Keratinocyte (primary cell): ENCODE results near the gene MIOX. TPM values are rescaled to one million over a fixed set of nuclear protein-coding genes. Genes with fewer than 3 reads are reported as not detected.

Experiments used
- DNase-seq: peaks from one replicate; pipeline ENCODE4 v3.0.0-alpha.2; 2011; ENCODE audit warnings: low read depth, missing footprints, low spot score
- FAIRE-seq: peaks from 2 replicates; lab custom pipeline; 2011; peaks lifted over from hg19 to GRCh38; lab: Jason Lieb, UNC
- H2AFZ ChIP-seq: 2 replicates; pipeline ENCODE4 v1.6.0; 2012; ENCODE audit warnings: low read length, control low read depth, inconsistent platforms; ENCODE audit not compliant: control insufficient read depth
- H3K27ac ChIP-seq: 2 replicates; pipeline ENCODE4 v1.5.1; 2011; ENCODE audit warnings: low read length; ENCODE audit not compliant: control insufficient read depth, insufficient read depth
- H3K27me3 ChIP-seq: 3 replicates; pipeline ENCODE4 v1.6.0; 2011; ENCODE audit warnings: low read length; ENCODE audit not compliant: control insufficient read depth, insufficient read depth; ENCODE audit errors: extremely low read depth
- H3K36me3 ChIP-seq, 2 experiments: 2 replicates in 1 of 2; 3 replicates in 1 of 2; pipeline ENCODE4 v1.5.1; 2011; ENCODE audit warnings: low read length in 2 of 2, mild to moderate bottlenecking in 1 of 2; ENCODE audit not compliant: control insufficient read depth in 2 of 2, insufficient read depth in 2 of 2; ENCODE audit errors: extremely low read depth in 1 of 2
- H3K4me1 ChIP-seq: 3 replicates; pipeline ENCODE4 v1.5.1; 2011; ENCODE audit warnings: low read length; ENCODE audit not compliant: control insufficient read depth, insufficient read depth; ENCODE audit errors: extremely low read depth
- H3K4me2 ChIP-seq: 3 replicates; pipeline ENCODE4 v1.6.0; 2011; ENCODE audit warnings: low read depth, low read length; ENCODE audit not compliant: control insufficient read depth, insufficient read depth; ENCODE audit errors: extremely low read depth
- H3K4me3 ChIP-seq, 3 experiments: fragments of 200-600 bp in 1 of 3; sonication (generic) in 1 of 3; 2 replicates in 2 of 3; 3 replicates in 1 of 3; pipeline ENCODE4 v1.5.1; 2011 to 2016; ENCODE audit warnings: low read length in 3 of 3, mild to moderate bottlenecking in 3 of 3, control low read depth in 2 of 3, inconsistent platforms in 1 of 3, low read depth in 1 of 3, mixed read lengths in 1 of 3, mixed run types in 1 of 3, moderate library complexity in 1 of 3; ENCODE audit not compliant: control insufficient read depth in 2 of 3, insufficient read depth in 2 of 3; ENCODE audit errors: extremely low read depth in 1 of 3
- H3K79me2 ChIP-seq: 2 replicates; pipeline ENCODE4 v1.6.0; 2012; ENCODE audit warnings: low read length; ENCODE audit not compliant: control insufficient read depth, insufficient read depth
- H3K9ac ChIP-seq: 3 replicates; pipeline ENCODE4 v1.6.0; 2011; ENCODE audit warnings: low read length; ENCODE audit not compliant: control insufficient read depth, insufficient read depth; ENCODE audit errors: extremely low read depth
- H3K9me1 ChIP-seq: 3 replicates; pipeline ENCODE4 v1.6.0; 2011; ENCODE audit warnings: low read length; ENCODE audit not compliant: control insufficient read depth, insufficient read depth; ENCODE audit errors: extremely low read depth
- H3K9me3 ChIP-seq: 2 replicates; pipeline ENCODE4 v1.5.1; 2012; ENCODE audit warnings: low read depth, low read length; ENCODE audit not compliant: control insufficient read depth
- H4K20me1 ChIP-seq: 3 replicates; pipeline ENCODE4 v1.6.0; 2011; ENCODE audit warnings: low read length; ENCODE audit not compliant: control insufficient read depth, insufficient read depth; ENCODE audit errors: extremely low read depth
- CTCF ChIP-seq, 3 experiments: IDR thresholded peaks in 1 of 3; conservative IDR thresholded peaks in 1 of 3; optimal IDR thresholded peaks in 1 of 3; 2 replicates in 2 of 3; 3 replicates in 1 of 3; pipeline versions ENCODE3 to v1.5.1; 2011; ENCODE audit warnings: low read length in 3 of 3, mild to moderate bottlenecking in 3 of 3, moderate library complexity in 2 of 3, control low read depth in 1 of 3, inconsistent platforms in 1 of 3; ENCODE audit not compliant: insufficient read depth in 2 of 3; ENCODE audit errors: extremely low read depth in 1 of 3
- EZH2 ChIP-seq: IDR thresholded peaks from one replicate; pipeline ENCODE4 v1.6.1; 2012; ENCODE audit warnings: inconsistent platforms, mild to moderate bottlenecking, low read length, moderate library complexity
- dilution Hi-C: fragments of 300-500 bp; cut with MboI; formaldehyde crosslinking; loops from one replicate; pipeline ENCODE4 v1.7.0; 2020; ENCODE audit warnings: low sequenced_read_pairs; ENCODE audit not compliant: extremely low pct_ligation_motif_present
- polyA plus RNA-seq, 5 experiments: library from polyadenylated mRNA; depleted of rRNA in 3 of 5; stranded (reverse) in 3 of 5; stranded (forward) in 1 of 5; unstranded in 1 of 5; fragments of >200 nt; gene quantifications; 1 replicate in 1 of 5; 2 replicates in 3 of 5; 3 replicates in 1 of 5; pipeline versions ENCODE4 v1.2.1 to v1.2.3, GENCODE V29; 2011 to 2012; ENCODE audit warnings: missing spikeins in 2 of 5, low read depth in 1 of 5, low replicate concordance in 1 of 5

The MIOX gene
- polyA plus RNA-seq, 1 donor (not counting 4 experiments of a cell fraction or from before 2014, with no cell fraction given) = not detected

GRCh38 chr22:50438305-50439275, 48.1 kb upstream of the MIOX start:
- Histone ChIP-seq H3K36me3 (peaks cover 4 to 31% of the 10 kb centered on the region in 2 experiments), H3K4me1 (peaks cover 9% of the 10 kb centered on the region), H3K79me2 (no peaks in the 10 kb centered on the region), H3K4me2 (no peak overlapping the region), H2AFZ (no peak overlapping the region), H3K27me3 (no peaks in the 10 kb centered on the region), H3K9me1 (no peaks in the 10 kb centered on the region), H4K20me1 (peaks cover 5% of the 10 kb centered on the region), H3K4me3 (no peak overlapping the region), H3K9me3 (no peaks in the 10 kb centered on the region), H3K9ac (no peak overlapping the region), H3K27ac (no peak overlapping the region)
- FAIRE-seq (no peak), DNase-seq (no peak)
- TF ChIP-seq EZH2 = no peak
- no peak for TF ChIP-seq CTCF (optimal IDR thresholded peaks at IDR 0.05 in 1 of 3, IDR thresholded peaks at IDR 0.05 in 1 of 3, conservative IDR thresholded peaks at IDR 0.05 in 1 of 3; ENCODE audit: extremely low read depth in 1 of 3, insufficient read depth in 2 of 3, low read length in 3 of 3)
- dilution Hi-C loops = no loop called here

- no peak overlapping the region for H2AFZ ChIP-seq
- no peak for FAIRE-seq
Measured at GRCh38 chr22:50439314-50439870, 47.3 kb upstream of the MIOX start.

More at GRCh38 chr22:50439314-50439870, 47.3 kb upstream of the MIOX start:
- dilution Hi-C loops = no loop called here
- Histone ChIP-seq H3K4me1 (peaks cover 9% of the 10 kb centered on the region), H3K9ac (no peak overlapping the region), H3K27ac (no peak overlapping the region), H4K20me1 (peaks cover 5% of the 10 kb centered on the region), H3K4me3 (no peak overlapping the region), H3K9me1 (no peaks in the 10 kb centered on the region), H3K27me3 (no peaks in the 10 kb centered on the region), H3K36me3 (peaks cover 9 to 31% of the 10 kb centered on the region in 2 experiments), H3K4me2 (no peak overlapping the region), H3K79me2 (no peaks in the 10 kb centered on the region), H3K9me3 (no peaks in the 10 kb centered on the region)
- TF ChIP-seq CTCF (optimal IDR thresholded peaks at IDR 0.05 in 1 of 3, IDR thresholded peaks at IDR 0.05 in 1 of 3, conservative IDR thresholded peaks at IDR 0.05 in 1 of 3; ENCODE audit: extremely low read depth in 1 of 3, insufficient read depth in 2 of 3, low read length in 3 of 3) (no peak), EZH2 (no peak)
- no peak for DNase-seq
